Measurements from ENCODE around the gene FMN2.

Gene FMN2

DNA sequence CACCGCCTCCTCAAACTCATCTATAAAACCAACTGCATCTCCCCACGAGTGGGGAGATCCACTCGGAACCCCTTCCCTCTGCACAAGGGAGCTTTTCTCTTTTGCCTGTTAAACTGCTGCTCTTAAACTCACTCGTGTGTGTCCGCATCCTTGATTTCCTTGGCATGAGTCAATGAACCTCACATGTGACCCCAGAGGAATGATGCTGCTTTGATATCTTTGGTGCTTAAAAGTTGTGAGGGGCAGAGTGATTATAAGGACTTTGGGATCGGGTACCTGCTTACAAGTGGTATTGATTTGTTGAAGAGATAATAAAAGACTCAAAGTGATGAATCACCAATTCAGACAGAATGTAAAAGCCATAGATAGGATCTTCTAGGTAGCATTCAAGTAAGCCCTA lies 394.9 kb downstream of the FMN2 start:
- DNase-seq (ENCODE audit: low spot score), result no peak
- no peak overlapping the region for H3K4me3 ChIP-seq
- H3K27ac ChIP-seq, result no peak overlapping the region
- TF ChIP-seq, protein P1, sequence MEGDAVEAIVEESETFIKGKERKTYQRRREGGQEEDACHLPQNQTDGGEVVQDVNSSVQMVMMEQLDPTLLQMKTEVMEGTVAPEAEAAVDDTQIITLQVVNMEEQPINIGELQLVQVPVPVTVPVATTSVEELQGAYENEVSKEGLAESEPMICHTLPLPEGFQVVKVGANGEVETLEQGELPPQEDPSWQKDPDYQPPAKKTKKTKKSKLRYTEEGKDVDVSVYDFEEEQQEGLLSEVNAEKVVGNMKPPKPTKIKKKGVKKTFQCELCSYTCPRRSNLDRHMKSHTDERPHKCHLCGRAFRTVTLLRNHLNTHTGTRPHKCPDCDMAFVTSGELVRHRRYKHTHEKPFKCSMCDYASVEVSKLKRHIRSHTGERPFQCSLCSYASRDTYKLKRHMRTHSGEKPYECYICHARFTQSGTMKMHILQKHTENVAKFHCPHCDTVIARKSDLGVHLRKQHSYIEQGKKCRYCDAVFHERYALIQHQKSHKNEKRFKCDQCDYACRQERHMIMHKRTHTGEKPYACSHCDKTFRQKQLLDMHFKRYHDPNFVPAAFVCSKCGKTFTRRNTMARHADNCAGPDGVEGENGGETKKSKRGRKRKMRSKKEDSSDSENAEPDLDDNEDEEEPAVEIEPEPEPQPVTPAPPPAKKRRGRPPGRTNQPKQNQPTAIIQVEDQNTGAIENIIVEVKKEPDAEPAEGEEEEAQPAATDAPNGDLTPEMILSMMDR (IDR thresholded peaks at IDR 0.05), result no peak

DNA sequence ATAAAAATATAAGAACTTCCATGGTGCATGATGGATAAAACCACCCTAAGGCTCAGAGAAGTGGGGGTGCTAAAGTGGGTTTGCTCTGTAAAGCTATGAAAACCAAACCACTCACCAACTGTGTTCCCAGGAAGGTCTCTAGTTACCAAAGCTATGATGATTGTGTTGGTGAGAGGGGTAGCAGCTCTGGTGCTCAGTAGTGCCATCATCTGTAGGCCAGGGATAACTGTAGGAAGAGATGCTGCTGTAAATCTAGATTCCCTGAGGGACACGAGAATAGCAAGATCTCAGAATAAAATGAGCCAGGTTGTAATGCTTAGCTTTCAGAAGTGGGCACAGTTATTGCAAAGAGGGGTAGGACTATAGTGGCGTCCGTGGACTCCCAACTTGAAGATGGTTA lies 395.8 kb downstream of the FMN2 start:
- TF ChIP-seq, protein P1 (IDR thresholded peaks at IDR 0.05), result no peak
- no peak for DNase-seq (ENCODE audit: low spot score)
- no peak overlapping the region for H3K4me3 ChIP-seq
- H3K27ac ChIP-seq, result no peak overlapping the region

DNA sequence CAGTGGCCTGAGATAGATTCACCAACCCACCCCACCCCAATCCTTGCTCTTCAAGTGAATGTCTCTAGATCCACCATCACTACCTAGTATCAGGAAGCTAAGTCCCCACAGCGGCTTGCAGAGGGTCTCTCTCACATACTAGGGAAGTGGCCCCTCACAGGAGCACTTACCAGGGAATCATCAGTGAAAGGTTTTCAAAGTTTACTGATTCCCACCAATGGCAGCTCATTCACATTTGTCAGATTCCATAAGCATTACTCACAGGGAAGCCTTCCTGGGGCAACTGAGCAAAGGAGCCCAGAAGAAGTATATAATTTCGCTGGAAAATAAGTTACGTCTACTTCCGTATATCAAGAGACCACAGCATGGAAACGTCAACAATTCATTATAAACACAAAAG lies 399.5 kb downstream of the FMN2 start:
- DNase-seq (ENCODE audit: low spot score), result no peak
- TF ChIP-seq, protein P1 (IDR thresholded peaks at IDR 0.05), result no peak
- H3K27ac ChIP-seq, result no peak overlapping the region

DNA sequence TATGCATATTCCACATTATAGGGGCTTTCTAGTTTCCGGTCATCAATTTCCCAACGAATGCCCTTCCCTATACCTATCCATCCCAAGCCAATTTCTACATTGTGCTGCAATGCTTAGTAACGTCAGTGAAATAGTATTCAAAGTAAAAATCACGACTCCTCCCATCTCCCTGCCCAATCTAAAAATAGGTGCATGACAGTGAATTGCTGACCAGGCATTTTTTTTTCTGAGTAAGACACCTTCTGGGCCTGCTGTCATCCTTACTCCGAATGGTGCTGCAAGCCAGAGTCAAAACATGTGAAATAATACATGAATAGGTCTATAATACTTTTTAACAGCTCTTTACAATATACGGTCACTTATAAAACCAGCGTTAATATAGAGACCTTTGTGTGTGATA lies 400.1 kb downstream of the FMN2 start:
- TF ChIP-seq, protein P1 (IDR thresholded peaks at IDR 0.05), result no peak
- Histone ChIP-seq H3K4me3 (no peak overlapping the region), H3K27ac (no peak overlapping the region)
- no peak for DNase-seq (ENCODE audit: low spot score)

More for the DNA sequence above, 399.5 kb downstream of the FMN2 start:
- no peak overlapping the region for H3K4me3 ChIP-seq

DNA sequence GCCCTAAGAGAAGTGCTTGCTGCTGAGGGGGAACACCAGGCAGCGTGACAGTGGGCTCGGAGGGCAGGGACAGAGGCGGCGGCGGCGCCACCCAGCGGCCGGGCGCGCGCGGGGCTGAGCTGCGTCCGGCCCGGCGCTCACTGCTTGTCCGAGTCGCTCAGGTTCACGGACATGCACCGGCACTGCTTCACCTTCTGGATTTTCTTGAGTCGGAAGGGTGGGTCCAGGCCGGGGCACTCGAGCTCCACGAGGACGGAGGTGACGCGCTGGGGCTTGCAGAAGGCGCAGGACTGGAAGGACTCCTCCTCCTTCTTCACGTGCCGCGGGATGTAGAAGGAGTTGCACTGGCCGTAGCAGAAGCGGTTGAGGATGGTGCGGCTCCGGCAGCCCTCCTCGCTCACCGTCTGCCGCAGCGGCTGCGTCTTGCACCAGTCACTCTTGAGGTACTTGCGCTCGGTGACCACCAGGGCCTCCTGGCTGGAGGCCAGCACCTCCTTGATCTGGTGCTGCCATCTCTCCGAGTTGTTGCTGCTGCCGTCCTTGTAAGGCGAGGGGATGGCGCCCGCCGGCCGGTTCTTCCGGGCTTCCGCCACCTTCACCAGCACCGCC lies 401.3 kb downstream of the FMN2 start:
- no peak for DNase-seq (ENCODE audit: low spot score)
- TF ChIP-seq, protein P1 (IDR thresholded peaks at IDR 0.05), result no peak
- peak overlapping the region; percentile 44 for H3K4me3 ChIP-seq

DNA sequence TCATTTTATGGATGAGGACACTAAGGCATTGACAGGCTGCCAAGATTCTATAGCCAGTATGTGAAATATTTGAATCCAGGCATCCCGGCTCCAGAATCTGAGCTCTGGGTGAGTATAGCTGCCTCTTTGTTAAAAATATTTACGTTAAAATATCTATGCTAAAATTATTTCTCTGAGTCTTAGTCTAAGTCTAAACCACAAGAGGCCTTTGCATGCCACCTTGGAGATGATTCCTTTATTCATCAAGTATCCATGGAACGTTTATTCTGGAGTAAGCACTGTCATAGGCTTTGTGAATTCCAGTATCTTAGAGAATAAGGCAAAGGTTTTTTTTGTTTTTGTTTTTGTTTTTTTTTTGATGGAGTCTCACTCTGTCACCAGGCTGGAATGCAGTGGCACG lies 403.9 kb downstream of the FMN2 start:
- Histone ChIP-seq H3K27ac (no peak overlapping the region), H3K4me3 (no peak overlapping the region)
- DNase-seq (ENCODE audit: low spot score), result no peak
- TF ChIP-seq, protein P1 (IDR thresholded peaks at IDR 0.05), result no peak

More for the DNA sequence above, 401.3 kb downstream of the FMN2 start:
- H3K27ac ChIP-seq, result no peak overlapping the region

DNA sequence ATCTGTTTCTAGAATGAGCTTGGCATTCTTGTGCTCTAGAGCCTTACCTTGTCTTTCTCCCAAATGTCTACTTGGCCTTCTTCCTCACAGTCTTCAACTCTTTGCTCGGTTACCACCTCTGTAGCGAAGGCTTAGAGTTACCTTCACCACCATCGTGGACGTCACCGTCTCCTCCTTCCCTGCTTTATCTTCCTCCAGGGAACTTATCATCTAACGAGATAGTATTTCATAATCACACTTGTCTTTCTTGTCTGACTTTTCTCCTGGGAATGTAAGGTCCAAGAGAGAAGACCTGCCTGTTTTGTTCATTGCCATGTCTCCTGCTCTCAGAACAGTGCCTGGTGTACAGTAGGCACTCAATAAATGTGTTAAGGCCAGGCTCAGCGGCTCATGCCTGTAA lies 404.7 kb downstream of the FMN2 start:
- DNase-seq (ENCODE audit: low spot score), result no peak
- TF ChIP-seq, protein P1 (IDR thresholded peaks at IDR 0.05), result no peak
- Histone ChIP-seq H3K4me3 (no peak overlapping the region), H3K27ac (no peak overlapping the region)

Measured in coronary artery (tissue), 2 donors.